Activated CD4-positive, alpha-beta T cell treated with anti-CD3 and anti-CD28 coated beads for 1 hour (primary cell): ENCODE results near the gene KRTAP10-7.
"Not testable (repeated sequence)": the region's sequence is repeated elsewhere in the genome, so short reads cannot be mapped to it uniquely, and the experiment has no call there.

Experiments
- DNase-seq: peaks from one replicate; pipeline ENCODE4 v3.0.0-alpha.2; 2020

The KRTAP10-7 gene

GRCh38 chr21:44600118-44600978, at the start of gene KRTAP10-7:
TSS of gene KRTAP10-7 (plus strand) at chr21:44600597. CDS start at chr21:44600622, 25 bp downstream.
- not testable (repeated sequence) for DNase-seq

GRCh38 chr21:44550807-44551206, 49.6 kb upstream of the KRTAP10-7 start:
- no peak for DNase-seq

GRCh38 chr21:44551340-44551961, 48.9 kb upstream of the KRTAP10-7 start, which contains the start of gene KRTAP10-2:
TSS of gene KRTAP10-2 (minus strand) at chr21:44551505. CDS start at chr21:44551458, 47 bp downstream.
- DNase-seq = no peak

GRCh38 chr21:44552136-44552535, 48.3 kb upstream of the KRTAP10-7 start:
- no peak for DNase-seq

GRCh38 chr21:44552681-44553080, 47.7 kb upstream of the KRTAP10-7 start:
- DNase-seq = no peak

- DNase-seq = no peak
These were observed 45.1 kb upstream of the KRTAP10-7 start for GRCh38 chr21:44555200-44555875.

GRCh38 chr21:44556879-44557278, 43.5 kb upstream of the KRTAP10-7 start:
- DNase-seq = no peak

- DNase-seq = no peak
These were observed 42.7 kb upstream of the KRTAP10-7 start for GRCh38 chr21:44557491-44558328.

GRCh38 chr21:44558329-44558675, 42.1 kb upstream of the KRTAP10-7 start:
- DNase-seq = not testable (repeated sequence)

GRCh38 chr21:44558695-44559094, 41.7 kb upstream of the KRTAP10-7 start, which contains the start of gene KRTAP10-3:
TSS of gene KRTAP10-3 (minus strand) at chr21:44558795. CDS start at chr21:44558715, 80 bp downstream.
- no peak for DNase-seq

- no peak for DNase-seq
These were observed 36.3 kb upstream of the KRTAP10-7 start for GRCh38 chr21:44564099-44564498.

- no peak for DNase-seq
These were observed 35.4 kb upstream of the KRTAP10-7 start for GRCh38 chr21:44564886-44565598.

GRCh38 chr21:44566403-44566802, 34.0 kb upstream of the KRTAP10-7 start:
- no peak for DNase-seq

GRCh38 chr21:44567481-44568171, 32.8 kb upstream of the KRTAP10-7 start:
- no peak for DNase-seq

GRCh38 chr21:44568261-44568660, 32.1 kb upstream of the KRTAP10-7 start:
- DNase-seq = no peak

GRCh38 chr21:44568667-44569556, 31.5 kb upstream of the KRTAP10-7 start:
- DNase-seq = no peak

- DNase-seq = no peak
These were observed 30.4 kb upstream of the KRTAP10-7 start for GRCh38 chr21:44569861-44570517.

GRCh38 chr21:44571296-44571695, 29.1 kb upstream of the KRTAP10-7 start:
- no peak for DNase-seq
